H9 (cell line): ENCODE results near the gene ZBTB43. TPM values are rescaled to one million over a fixed set of nuclear protein-coding genes. Genes with fewer than 3 reads are reported as not detected.
"Not testable (repeated sequence)": the region's sequence is repeated elsewhere in the genome, so short reads cannot be mapped to it uniquely, and the experiment has no call there.

Source experiments
- DNase-seq: peaks from one replicate; pipeline ENCODE4 v3.0.0-alpha.2; 2017
- H2AFZ ChIP-seq: one replicate; pipeline ENCODE4 v1.6.1; 2013; ENCODE audit warnings: mild to moderate bottlenecking, low read length, control low read depth, moderate library complexity
- H2AK5ac ChIP-seq: 2 replicates; pipeline ENCODE4 v1.6.1; 2013; ENCODE audit warnings: low read length, control low read depth, mixed read lengths; ENCODE audit not compliant: insufficient read length
- H2BK120ac ChIP-seq: one replicate; pipeline ENCODE4 v1.6.1; 2013; ENCODE audit warnings: low read depth, mild to moderate bottlenecking, low read length, control low read depth, inconsistent platforms; ENCODE audit not compliant: poor library complexity, severe bottlenecking
- H2BK12ac ChIP-seq: 2 replicates; pipeline ENCODE4 v1.6.1; 2013; ENCODE audit warnings: low read length, control low read depth, mixed read lengths, low read depth; ENCODE audit not compliant: insufficient read length
- H2BK15ac ChIP-seq: 2 replicates; pipeline ENCODE4 v1.6.1; 2013; ENCODE audit warnings: low read depth, low read length, control low read depth
- H2BK20ac ChIP-seq: one replicate; pipeline ENCODE4 v1.6.1; 2013; ENCODE audit warnings: low read depth, mild to moderate bottlenecking, low read length, control low read depth, inconsistent platforms; ENCODE audit not compliant: poor library complexity, severe bottlenecking
- H2BK5ac ChIP-seq: 2 replicates; pipeline ENCODE4 v1.6.1; 2013; ENCODE audit warnings: low read length, control low read depth, mixed read lengths; ENCODE audit not compliant: insufficient read length
- H3K14ac ChIP-seq: 2 replicates; pipeline ENCODE4 v1.6.1; 2013; ENCODE audit warnings: low read length, control low read depth; ENCODE audit not compliant: insufficient read depth
- H3K18ac ChIP-seq: 2 replicates; pipeline ENCODE4 v1.6.1; 2013; ENCODE audit warnings: low read depth, mild to moderate bottlenecking, mixed read lengths, low read length, control low read depth; ENCODE audit not compliant: insufficient read length
- H3K23ac ChIP-seq: 2 replicates; pipeline ENCODE4 v1.6.1; 2013; ENCODE audit warnings: low read length, control low read depth, mixed read lengths, low read depth; ENCODE audit not compliant: insufficient read length
- H3K23me2 ChIP-seq: 2 replicates; pipeline ENCODE4 v1.6.1; 2013; ENCODE audit warnings: low read depth, mild to moderate bottlenecking, mixed read lengths, low read length, control low read depth; ENCODE audit not compliant: insufficient read length, poor library complexity, severe bottlenecking
- H3K27ac ChIP-seq: 2 replicates; pipeline ENCODE4 v1.5.1; 2013; ENCODE audit warnings: low read length, control low read depth, mixed read lengths, low read depth; ENCODE audit not compliant: insufficient read length
- H3K27me3 ChIP-seq: 2 replicates; pipeline ENCODE4 v1.6.1; 2013; ENCODE audit warnings: low read length, control low read depth, inconsistent platforms; ENCODE audit not compliant: insufficient read depth
- H3K4ac ChIP-seq: 2 replicates; pipeline ENCODE4 v1.6.1; 2013; ENCODE audit warnings: low read depth, mild to moderate bottlenecking, control low read depth, inconsistent platforms, low read length, moderate library complexity
- H3K4me1 ChIP-seq: 2 replicates; pipeline ENCODE4 v1.6.1; 2013; ENCODE audit warnings: low read length, control low read depth, inconsistent platforms; ENCODE audit not compliant: insufficient read depth
- H3K4me2 ChIP-seq: 2 replicates; pipeline ENCODE4 v1.6.1; 2013; ENCODE audit warnings: low read length, control low read depth, mixed read lengths; ENCODE audit not compliant: insufficient read length, insufficient read depth
- H3K56ac ChIP-seq: 2 replicates; pipeline ENCODE4 v1.6.1; 2013; ENCODE audit warnings: low read depth, mild to moderate bottlenecking, mixed read lengths, low read length, control low read depth; ENCODE audit not compliant: insufficient read length
- H3K79me1 ChIP-seq: 2 replicates; pipeline ENCODE4 v1.6.1; 2013; ENCODE audit warnings: low read depth, mild to moderate bottlenecking, moderate library complexity, low read length, control low read depth, inconsistent platforms; ENCODE audit not compliant: insufficient read depth, poor library complexity, severe bottlenecking
- H3K79me2 ChIP-seq: 2 replicates; pipeline ENCODE4 v1.6.1; 2013; ENCODE audit warnings: low read length, control low read depth, inconsistent platforms; ENCODE audit not compliant: insufficient read depth
- H3K9ac ChIP-seq: 2 replicates; pipeline ENCODE4 v1.6.1; 2013; ENCODE audit warnings: low read length, control low read depth, mixed read lengths; ENCODE audit not compliant: insufficient read length; ENCODE audit errors: extremely low read depth
- H3K9me3 ChIP-seq: one replicate; pipeline ENCODE4 v1.6.1; 2013; ENCODE audit warnings: low read depth, low read length, inconsistent platforms; ENCODE audit not compliant: control insufficient read depth
- H3T11ph ChIP-seq: one replicate; pipeline ENCODE4 v1.6.1; 2013; ENCODE audit warnings: mild to moderate bottlenecking, low read length, control low read depth, inconsistent platforms
- H4K20me1 ChIP-seq: one replicate; pipeline ENCODE4 v1.6.1; 2013; ENCODE audit not compliant: control insufficient read depth, insufficient read length, insufficient read depth
- H4K5ac ChIP-seq: 2 replicates; pipeline ENCODE4 v1.6.1; 2013; ENCODE audit warnings: low read depth, mild to moderate bottlenecking, mixed read lengths, low read length, control low read depth; ENCODE audit not compliant: insufficient read length
- H4K8ac ChIP-seq: replicated peaks from 2 replicates; pipeline ENCODE4 v1.6.1; 2013; ENCODE audit warnings: low read length, control low read depth, mixed read lengths, low read depth; ENCODE audit not compliant: insufficient read length
- H4K91ac ChIP-seq: 2 replicates; pipeline ENCODE4 v1.6.1; 2013; ENCODE audit warnings: low read depth, mild to moderate bottlenecking, moderate library complexity, mixed read lengths, low read length, control low read depth; ENCODE audit not compliant: insufficient read length
- H3K27ac Mint-ChIP-seq, 3 experiments: 2 replicates in 2 of 3; 3 replicates in 1 of 3; pipeline ENCODE4 v1.8.0; 2020 to 2021; ENCODE audit warnings: mixed read lengths in 3 of 3, mild to moderate bottlenecking in 1 of 3, moderate library complexity in 1 of 3
- H3K27me3 Mint-ChIP-seq: 2 replicates; pipeline ENCODE4 v1.8.0; 2021; ENCODE audit warnings: low read depth, mild to moderate bottlenecking, moderate library complexity, mixed read lengths
- H3K36me3 Mint-ChIP-seq, 3 experiments: 2 replicates in 2 of 3; 3 replicates in 1 of 3; pipeline ENCODE4 v1.8.0; 2020 to 2021; ENCODE audit warnings: low read depth in 3 of 3, mixed read lengths in 3 of 3; ENCODE audit not compliant: insufficient read depth in 1 of 3
- H3K4me1 Mint-ChIP-seq, 2 experiments: 2 replicates each; pipeline ENCODE4 v1.8.0; 2020; ENCODE audit warnings: mixed read lengths in 2 of 2
- H3K4me3 Mint-ChIP-seq, 2 experiments: 2 replicates in 1 of 2; 3 replicates in 1 of 2; pipeline ENCODE4 v1.8.0; 2020 to 2021; ENCODE audit warnings: mild to moderate bottlenecking in 2 of 2, mixed read lengths in 2 of 2, moderate library complexity in 1 of 2
- H3K9me3 Mint-ChIP-seq, 2 experiments: 2 replicates in 1 of 2; 3 replicates in 1 of 2; pipeline ENCODE4 v1.8.0; 2020; ENCODE audit warnings: mild to moderate bottlenecking in 2 of 2, mixed read lengths in 2 of 2, moderate library complexity in 1 of 2
- CTCF ChIP-seq: fragments of 200-600 bp; sonication (generic); conservative IDR thresholded peaks from 3 replicates; pipeline ENCODE4 v1.8.0; 2021; ENCODE audit warnings: antibody characterized with exemption, mild to moderate bottlenecking
- WGBS: extraction: QIAGEN DNeasy Blood & Tissue Kit; methylation state at CpG from one replicate; pipeline ENCODE4 v1.1.7; 2013; ENCODE audit warnings: missing lambda C conversion rate, low lambda C conversion rate, mixed read lengths; ENCODE audit not compliant: insufficient read length; ENCODE audit errors: extremely low coverage; 5-methylcytosine and 5-hydroxymethylcytosine counted together
- total RNA-seq: library from RNA; stranded (reverse); gene quantifications from 2 replicates; pipeline ENCODE4 v1.2.1, GENCODE V29; 2021

Gene ZBTB43
- total RNA-seq, 1 experiment from 2014 or later: 15.7 TPM

- no peak overlapping the region for H3K27ac Mint-ChIP-seq
- H3K9me3 Mint-ChIP-seq: peaks cover 18 to 21% of the 10 kb centered on the region in 2 experiments
- no CpG with 5 or more reads among the region's 1 CpG for WGBS
Observed at GRCh38 chr9:126822873-126823272, 18.0 kb downstream of the ZBTB43 start.

DNA sequence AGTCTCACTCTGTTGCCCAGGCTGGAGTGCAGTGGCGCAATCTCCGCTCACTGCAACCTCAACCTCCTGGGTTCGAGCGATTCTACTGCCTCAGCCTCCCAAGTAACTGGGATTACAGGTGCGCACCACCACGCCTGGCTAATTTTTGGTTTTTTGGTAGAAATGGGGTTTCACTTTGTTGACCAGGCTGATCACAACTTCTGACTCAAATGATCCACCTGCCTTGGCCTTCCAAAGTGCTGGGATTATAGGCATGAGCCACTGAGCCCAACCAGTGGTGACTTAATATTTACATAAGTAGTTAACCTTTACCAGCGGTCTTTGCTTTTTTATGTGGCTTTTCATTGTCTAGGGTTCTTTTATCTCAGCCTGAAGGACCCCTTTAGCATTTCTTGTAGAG lies 19.2 kb downstream of the ZBTB43 start:
- not testable (repeated sequence) for H2AFZ ChIP-seq, DNase-seq, H3K27me3 Mint-ChIP-seq, H3K79me1 ChIP-seq, H2BK12ac ChIP-seq, H3K27ac ChIP-seq, H3K27ac Mint-ChIP-seq, H2BK20ac ChIP-seq, H3K23me2 ChIP-seq, H3K27me3 ChIP-seq, H3K9ac ChIP-seq, H3K79me2 ChIP-seq, H2BK5ac ChIP-seq, H3K4me2 ChIP-seq, H2BK15ac ChIP-seq, H4K91ac ChIP-seq, H3K23ac ChIP-seq, H3K14ac ChIP-seq, H2AK5ac ChIP-seq, H4K8ac ChIP-seq, H3K56ac ChIP-seq, H3K4me1 Mint-ChIP-seq, H3K4ac ChIP-seq, H3K4me3 Mint-ChIP-seq, H2BK120ac ChIP-seq, H3K4me1 ChIP-seq, H3T11ph ChIP-seq, H4K20me1 ChIP-seq, H3K18ac ChIP-seq, H3K9me3 ChIP-seq, H4K5ac ChIP-seq
- no CpG with 5 or more reads among the region's 7 CpGs for WGBS
- H3K9me3 Mint-ChIP-seq: peaks cover 10% of the 10 kb centered on the region in 2 experiments
- peaks cover 14 to 37% (median 36%) of the 10 kb centered on the region in 3 experiments for H3K36me3 Mint-ChIP-seq

More at GRCh38 chr9:126822873-126823272, 18.0 kb downstream of the ZBTB43 start:
- no peak overlapping the region for H4K5ac ChIP-seq
- no peak overlapping the region for H3T11ph ChIP-seq
- no peak overlapping the region for H3K4me2 ChIP-seq
- TF ChIP-seq CTCF: no peak
- no peak overlapping the region for H3K4me3 Mint-ChIP-seq
- no peaks in the 10 kb centered on the region; the same call in 1 of the 2 replicates for H3K79me2 ChIP-seq
- no peak overlapping the region for H3K56ac ChIP-seq
- no peak overlapping the region for H3K18ac ChIP-seq
- H3K4ac ChIP-seq: no peak overlapping the region
- no peak overlapping the region for H4K91ac ChIP-seq
- H3K27me3 ChIP-seq: no peaks in the 10 kb centered on the region
- no peak overlapping the region for H2BK15ac ChIP-seq
- peaks cover 25 to 47% (median 45%) of the 10 kb centered on the region in 3 experiments for H3K36me3 Mint-ChIP-seq
- H2BK12ac ChIP-seq: no peak overlapping the region
- no peaks in the 10 kb centered on the region for H3K23me2 ChIP-seq
- H2BK5ac ChIP-seq: no peak overlapping the region
- no peak overlapping the region for H3K14ac ChIP-seq
- no peak overlapping the region for H3K9ac ChIP-seq
- H4K20me1 ChIP-seq: no peaks in the 10 kb centered on the region
- DNase-seq: no peak
- peaks cover 16% of the 10 kb centered on the region for H3K9me3 ChIP-seq
- peaks cover 6% of the 10 kb centered on the region in 2 experiments; a peak in 2 of 4 replicates for H3K4me1 Mint-ChIP-seq
- H2BK120ac ChIP-seq: no peak overlapping the region
- H2BK20ac ChIP-seq: no peak overlapping the region
- no peak overlapping the region for H3K23ac ChIP-seq
- no peak overlapping the region for H2AFZ ChIP-seq
- H3K4me1 ChIP-seq: no peaks in the 10 kb centered on the region
- no peak overlapping the region for H4K8ac ChIP-seq
- H3K27ac ChIP-seq: no peak overlapping the region
- H3K27me3 Mint-ChIP-seq: peaks cover 1% of the 10 kb centered on the region; the same call in 1 of the 2 replicates
- H2AK5ac ChIP-seq: no peak overlapping the region
- no peaks in the 10 kb centered on the region for H3K79me1 ChIP-seq
